HepG2 (cell line): ENCODE results near the gene IER2. TPM values are rescaled to one million over a fixed set of nuclear protein-coding genes. Genes with fewer than 3 reads are reported as not detected.

Experiments used
- ATAC-seq: fragments of 200-7000 bp; cut with Tn5 transposase; 3 replicates; pipeline ENCODE4 v1.9.1; 2020; ENCODE audit warnings: mild to moderate bottlenecking, moderate library complexity
- BruUV-seq: library from RNA; stranded (reverse); fragments of 400-500 nt; replicated peaks from 2 replicates; lab custom pipeline; 2021; lab: Mats Ljungman, UMichigan
- CTCF ChIA-PET: fragments of 300-600 bp; formaldehyde crosslinking; extraction: SDS; loops from one replicate; lab custom pipeline; 2021; ENCODE audit warnings: low total read pairs, inconsistent platforms, low intra/inter-chr PET ratio; lab: Yijun Ruan, JAX
- POLR2A ChIA-PET: fragments of 350-600 bp; sonication (Branson Sonifier 250); formaldehyde crosslinking; loops from one replicate; lab custom pipeline; 2020; ENCODE audit warnings: antibody characterized with exemption, inconsistent platforms; lab: Yijun Ruan, JAX
- DNase-seq: peaks from one replicate; pipeline ENCODE4 v3.0.0-alpha.2; 2015; ENCODE audit warnings: low spot score
- FAIRE-seq: peaks from 3 replicates; lab custom pipeline; 2011; peaks lifted over from hg19 to GRCh38; lab: Jason Lieb, UNC
- H2AFZ ChIP-seq: one replicate; pipeline ENCODE4 v1.6.1; 2011; ENCODE audit warnings: low read length, inconsistent platforms
- H3K27ac ChIP-seq: fragments of 300-600 bp; 3 replicates; pipeline ENCODE4 v1.8.0; 2011; ENCODE audit warnings: mixed run types, mild to moderate bottlenecking, mixed read lengths, low read length, inconsistent platforms; ENCODE audit not compliant: insufficient read depth; ENCODE audit errors: extremely low read length
- H3K27me3 ChIP-seq, 2 experiments: fragments of 200-600 bp in 1 of 2; 2 replicates in 1 of 2; 3 replicates in 1 of 2; pipeline versions ENCODE4 v1.6.0 to v1.8.0; 2011; ENCODE audit warnings: low read length in 2 of 2, mild to moderate bottlenecking in 2 of 2, moderate library complexity in 2 of 2, inconsistent platforms in 1 of 2; ENCODE audit not compliant: insufficient read depth in 2 of 2, control insufficient read depth in 1 of 2
- H3K36me3 ChIP-seq, 2 experiments: fragments of 200-600 bp in 1 of 2; replicated peaks in 1 of 2; 2 replicates in 1 of 2; 3 replicates in 1 of 2; pipeline versions ENCODE4 v1.5.1 to v1.8.0; 2011; ENCODE audit warnings: low read length in 2 of 2, inconsistent platforms in 1 of 2; ENCODE audit not compliant: insufficient read depth in 2 of 2, control insufficient read depth in 1 of 2
- H3K4me1 ChIP-seq: 2 replicates; pipeline ENCODE4 v1.5.1; 2012; ENCODE audit warnings: low read length, inconsistent platforms; ENCODE audit not compliant: insufficient read depth
- H3K4me2 ChIP-seq: 2 replicates; pipeline ENCODE4 v1.6.0; 2011; ENCODE audit warnings: low read depth, low read length, inconsistent platforms
- H3K4me3 ChIP-seq, 3 experiments: fragments of 200-600 bp in 1 of 3; sonication (generic), shearing (Covaris generic) in 1 of 3; replicated peaks in 1 of 3; 2 replicates each; pipeline ENCODE4 v1.5.1; 2011 to 2016; ENCODE audit warnings: low read length in 3 of 3, inconsistent platforms in 2 of 3, low read depth in 2 of 3, mild to moderate bottlenecking in 2 of 3, control low read depth in 1 of 3, mixed read lengths in 1 of 3; ENCODE audit not compliant: insufficient read depth in 1 of 3
- H3K79me2 ChIP-seq: one replicate; pipeline ENCODE4 v1.6.1; 2011; ENCODE audit warnings: low read length, inconsistent platforms; ENCODE audit not compliant: insufficient read depth
- H3K9ac ChIP-seq: 2 replicates; pipeline ENCODE4 v1.6.0; 2011; ENCODE audit warnings: mild to moderate bottlenecking, low read depth, low read length, inconsistent platforms; ENCODE audit not compliant: insufficient read depth
- H3K9me3 ChIP-seq: 2 replicates; pipeline ENCODE4 v1.5.1; 2012; ENCODE audit warnings: mild to moderate bottlenecking, low read length
- H4K20me1 ChIP-seq: 2 replicates; pipeline ENCODE4 v1.6.0; 2011; ENCODE audit warnings: inconsistent platforms, mild to moderate bottlenecking, low read length, moderate library complexity; ENCODE audit not compliant: insufficient read depth
- AGO2 ChIP-seq: fragments of 200-400 bp; formaldehyde crosslinking; optimal IDR thresholded peaks from 2 replicates; pipeline ENCODE3; 2017; ENCODE audit warnings: mild to moderate bottlenecking, low read depth, low read length, moderate library complexity
- CENPBD1 ChIP-seq: sonication (generic); formaldehyde crosslinking; IDR thresholded peaks from 2 replicates; pipeline ENCODE4 v1.8.0; 2022; ENCODE audit warnings: missing genetic modification reagents, low read depth, mild to moderate bottlenecking, borderline replicate concordance
- POLR2A ChIP-seq, 2 experiments: IDR thresholded peaks; 2 replicates each; pipeline ENCODE4 v1.6.1; 2011; ENCODE audit warnings: low read depth in 2 of 2, low read length in 2 of 2, mild to moderate bottlenecking in 1 of 2, moderate library complexity in 1 of 2; ENCODE audit not compliant: insufficient read depth in 1 of 2
- ZNF792 ChIP-seq: IDR thresholded peaks from 2 replicates; pipeline ENCODE4 v1.6.1; 2016
- WGBS: methylation state at CpG from one replicate; pipeline ENCODE4 v1.1.6; 2017; ENCODE audit warnings: low lambda C conversion rate; 5-methylcytosine and 5-hydroxymethylcytosine counted together
- in situ Hi-C: cut with HindIII; loops from 2 replicates; pipeline ENCODE4 v1.10.0; 2017; ENCODE audit warnings: low pct_unique_long_range_greater_than_20kb; ENCODE audit not compliant: extremely low pct_ligation_motif_present
- intact Hi-C: fragments of 100-400 bp; cut with micrococcal nuclease; formaldehyde crosslinking; loops from one replicate; pipeline ENCODE4 v1.10.0; 2022; ENCODE audit not compliant: unreplicated experiment
- polyA plus RNA-seq, 8 experiments: library from polyadenylated mRNA; depleted of rRNA in 3 of 8; stranded (reverse) in 7 of 8; unstranded in 1 of 8; fragments of >200 nt; fragmentation: Illumina TruSeq in 4 of 8; extraction: Trizol in 4 of 8; gene quantifications; 2 replicates each; pipeline versions ENCODE4 v1.2.1 to v1.2.3, GENCODE V29; 2011 to 2016; ENCODE audit warnings: low read depth in 4 of 8, missing spikeins in 1 of 8, mixed read lengths in 1 of 8; ENCODE audit not compliant: insufficient read depth in 1 of 8
- total RNA-seq, 5 experiments: library from RNA; depleted of rRNA; stranded (reverse); fragments of >200 nt; fragmentation: Illumina TruSeq; extraction: Trizol; gene quantifications; 2 replicates each; pipeline ENCODE4 v1.2.3, GENCODE V29; 2016; ENCODE audit warnings: low read depth in 1 of 5

Gene IER2
- total and polyA plus RNA-seq, 2 of the 13 experiments (the other 11 are each of a cell fraction or from before 2014, with no cell fraction given) = 10.1 to 14.3 TPM

- CTCF ChIA-PET = no interaction called here
- FAIRE-seq = no peak
- H3K4me2 ChIP-seq = no peak overlapping the region
Observed at GRCh38 chr19:13104848-13105711, 45.1 kb upstream of the IER2 start.

DNA sequence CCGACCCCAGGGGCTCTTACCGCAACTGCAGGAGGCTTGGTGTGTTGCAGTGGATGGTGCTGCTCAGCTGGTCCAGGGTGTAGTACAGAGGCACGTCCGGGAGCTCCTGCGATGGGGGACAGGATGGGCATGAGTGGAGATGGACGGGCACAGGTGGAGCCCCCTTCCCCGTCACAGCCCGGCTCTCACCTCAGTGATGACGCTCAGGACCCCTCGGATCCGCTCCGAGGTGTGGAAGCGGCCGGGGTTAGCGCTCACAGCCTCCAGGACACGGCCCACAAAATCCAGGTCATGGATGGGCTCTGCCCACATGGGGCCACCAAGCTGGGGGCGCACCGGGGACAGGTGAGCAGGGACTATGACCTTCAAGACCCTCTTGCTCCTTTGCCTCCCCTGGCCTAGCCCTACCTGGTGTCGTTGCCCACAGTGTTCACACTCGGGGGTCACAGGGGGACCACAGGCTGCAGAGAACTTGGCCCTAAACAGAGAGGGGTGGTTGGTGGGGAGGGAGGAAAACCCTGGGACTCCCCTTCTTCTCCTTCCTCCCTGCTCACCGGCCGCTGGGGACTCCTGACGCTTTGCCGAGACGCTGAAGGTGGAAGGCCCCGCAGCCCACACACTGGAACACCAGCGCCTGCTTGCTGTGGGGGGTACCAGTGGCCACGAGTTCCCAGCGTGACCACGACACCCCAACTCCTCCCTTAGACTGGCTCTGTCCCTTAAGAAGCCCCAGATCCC, 40.7 kb upstream of the IER2 start:
- TF ChIP-seq AGO2 (peak; percentile 60), ZNF792 (CRISPR knock-in tag) (no peak)
- Histone ChIP-seq H3K4me2 (no peak overlapping the region), H3K4me3 (no peak overlapping the region), H4K20me1 (no peaks in the 10 kb centered on the region), H2AFZ (no peak overlapping the region), H3K9me3 (no peaks in the 10 kb centered on the region), H3K79me2 (no peaks in the 10 kb centered on the region), H3K27ac (no peak overlapping the region), H3K36me3 (peaks cover 9 to 24% of the 10 kb centered on the region in 2 experiments; a peak in 4 of 5 replicates), H3K4me1 (no peaks in the 10 kb centered on the region), H3K27me3 (no peaks in the 10 kb centered on the region), H3K9ac (no peak overlapping the region)
- DNase-seq (no peak), FAIRE-seq (no peak), ATAC-seq (no peak; the same call in 2 of the 3 replicates)
- 93% methylated on average over 5 of the region's 30 CpGs for WGBS
- CTCF ChIA-PET = no interaction called here
- no TSS peak for BruUV-seq
- POLR2A ChIA-PET = no interaction called here
- intact Hi-C loops (no loop called here), in situ Hi-C loops (no loop called here)

More at GRCh38 chr19:13104848-13105711, 45.1 kb upstream of the IER2 start:
- Histone ChIP-seq H4K20me1 (no peaks in the 10 kb centered on the region), H2AFZ (no peak overlapping the region), H3K79me2 (no peaks in the 10 kb centered on the region), H3K4me3 (no peak overlapping the region), H3K27me3 (no peaks in the 10 kb centered on the region), H3K27ac (no peak overlapping the region), H3K36me3 (peaks cover 7 to 14% of the 10 kb centered on the region in 2 experiments; a peak in 4 of 5 replicates), H3K9ac (no peak overlapping the region), H3K4me1 (peaks cover 20% of the 10 kb centered on the region), H3K9me3 (no peaks in the 10 kb centered on the region)
- BruUV-seq = no TSS peak
- intact Hi-C loops = no loop called here
- in situ Hi-C loops = no loop called here
- 94% methylated on average over 24 of the region's 29 CpGs for WGBS
- POLR2A ChIA-PET = interaction anchor here (1.2 kb wide), 1 partner anchor 13 kb away, joined by 5 read pairs; the partner anchor contains the start of gene NACC1
- ATAC-seq (no peak), DNase-seq (no peak)
- TF ChIP-seq CENPBD1 = no peak
- TF ChIP-seq POLR2A (IDR thresholded peaks at IDR 0.05; ENCODE audit: insufficient read depth in 1 of 2, low read depth in 2 of 2, low read length in 2 of 2) = 0 out of 4 replicates have a peak, but pooled peaks of 1 of the 2 experiments have one; percentile 10
